AG04450 (cell line): ENCODE results near the gene IFIT2. TPM values are rescaled to one million over a fixed set of nuclear protein-coding genes. Genes with fewer than 3 reads are reported as not detected.
"Not testable (repeated sequence)": the region's sequence is repeated elsewhere in the genome, so short reads cannot be mapped to it uniquely, and the experiment has no call there.

Source experiments
- CTCF ChIA-PET: fragments of 300-600, 350-600 bp; formaldehyde crosslinking; extraction: SDS; loops from one replicate; lab custom pipeline; 2022; ENCODE audit warnings: antibody characterized with exemption, inconsistent platforms; lab: Charles Lee
- POLR2A ChIA-PET: fragments of 350-600 bp; formaldehyde crosslinking; extraction: SDS; loops from one replicate; lab custom pipeline; 2021; ENCODE audit warnings: antibody characterized with exemption, inconsistent platforms; lab: Yijun Ruan, JAX
- DNase-seq: peaks from one replicate; pipeline ENCODE4 v3.0.0-alpha.2; 2011; ENCODE audit warnings: low read depth, low spot score
- H3K27ac ChIP-seq: one replicate; pipeline ENCODE4 v1.5.1; 2012; ENCODE audit warnings: low read depth, low read length, control low read depth
- H3K27me3 ChIP-seq: one replicate; pipeline ENCODE4 v1.6.0; 2012; ENCODE audit warnings: low read length; ENCODE audit not compliant: control insufficient read depth, insufficient read depth
- H3K4me3 ChIP-seq: 2 replicates; pipeline ENCODE4 v1.5.1; 2011; ENCODE audit warnings: mild to moderate bottlenecking, low read depth, low read length, control low read depth
- H3K9me3 ChIP-seq: 2 replicates; pipeline ENCODE4 v1.5.1; 2012; ENCODE audit warnings: low read length; ENCODE audit not compliant: control insufficient read depth, insufficient read depth
- polyA plus RNA-seq: library from polyadenylated mRNA; depleted of rRNA; stranded (reverse); fragments of >200 nt; gene quantifications from 2 replicates; pipeline ENCODE4 v1.2.3, GENCODE V29; 2011
- TF ChIP-seq, protein P1 (sequence below): IDR thresholded peaks from 2 replicates; pipeline ENCODE4 v1.5.1; 2011; ENCODE audit warnings: low read depth, low read length, control low read depth, inconsistent platforms

Gene IFIT2
- polyA plus RNA-seq, 1 experiment: 3.8 TPM

DNA sequence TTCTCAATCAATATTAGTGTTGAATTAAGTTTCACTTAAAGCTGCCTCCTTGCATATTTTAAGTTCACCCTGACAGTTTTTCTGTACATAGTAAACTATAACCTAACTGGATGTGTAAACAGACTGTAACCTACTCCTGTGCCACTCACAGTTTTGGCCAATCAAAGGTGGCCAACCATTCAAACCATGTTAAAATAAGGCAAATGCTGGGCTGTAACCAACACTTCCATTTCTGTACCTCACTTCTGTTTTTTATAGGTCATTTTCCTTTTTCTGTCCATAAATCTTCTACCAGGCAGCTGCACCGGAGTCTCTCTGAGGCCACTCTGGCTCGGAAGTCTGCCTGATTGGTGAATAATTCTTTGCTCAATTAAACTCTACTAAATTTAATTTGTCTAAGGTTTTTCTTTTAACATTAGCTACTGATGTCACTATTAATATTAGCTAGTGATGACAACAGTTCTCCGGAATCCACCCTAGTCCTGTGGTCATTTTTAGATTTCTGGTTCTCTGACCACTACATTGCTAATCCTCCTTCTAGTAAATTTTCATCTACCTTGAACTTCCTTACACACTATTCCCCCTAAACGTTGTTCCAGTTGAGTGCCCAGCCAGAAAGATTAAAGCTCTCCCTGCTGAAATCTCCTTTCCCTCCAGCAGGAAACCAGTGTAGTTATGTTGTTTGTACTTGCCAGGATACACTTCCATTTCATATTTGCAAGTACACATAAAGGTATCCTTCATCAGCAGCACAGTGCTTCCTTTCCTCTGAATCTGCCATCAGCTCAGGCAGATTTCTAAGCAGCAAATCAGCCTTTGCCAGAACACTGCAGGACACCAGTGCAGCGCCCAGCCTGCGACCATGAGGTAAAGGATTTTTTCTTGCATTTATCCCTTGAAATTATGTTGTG is 18.6 kb upstream of the IFIT2 start:
- Histone ChIP-seq H3K27ac (peak overlapping the region; percentile 84), H3K4me3 (peak overlapping the region; percentile 31; the same call in 1 of the 2 replicates), H3K27me3 (no peaks in the 10 kb centered on the region), H3K9me3 (no peaks in the 10 kb centered on the region)
- no peak for DNase-seq
- ChIA-PET CTCF (interaction anchor here (0.8 to 2.4 kb wide), 3 partner anchors 12 to 136 kb away, joined by 3 to 8 read pairs (median 3); no protein-coding TSS in a partner anchor), POLR2A (interaction anchor here (0.9 kb wide), 2 partner anchors 32 to 91 kb away, joined by 3 read pairs; partner anchors contain the start of gene LIPA)
- TF ChIP-seq, protein P1, sequence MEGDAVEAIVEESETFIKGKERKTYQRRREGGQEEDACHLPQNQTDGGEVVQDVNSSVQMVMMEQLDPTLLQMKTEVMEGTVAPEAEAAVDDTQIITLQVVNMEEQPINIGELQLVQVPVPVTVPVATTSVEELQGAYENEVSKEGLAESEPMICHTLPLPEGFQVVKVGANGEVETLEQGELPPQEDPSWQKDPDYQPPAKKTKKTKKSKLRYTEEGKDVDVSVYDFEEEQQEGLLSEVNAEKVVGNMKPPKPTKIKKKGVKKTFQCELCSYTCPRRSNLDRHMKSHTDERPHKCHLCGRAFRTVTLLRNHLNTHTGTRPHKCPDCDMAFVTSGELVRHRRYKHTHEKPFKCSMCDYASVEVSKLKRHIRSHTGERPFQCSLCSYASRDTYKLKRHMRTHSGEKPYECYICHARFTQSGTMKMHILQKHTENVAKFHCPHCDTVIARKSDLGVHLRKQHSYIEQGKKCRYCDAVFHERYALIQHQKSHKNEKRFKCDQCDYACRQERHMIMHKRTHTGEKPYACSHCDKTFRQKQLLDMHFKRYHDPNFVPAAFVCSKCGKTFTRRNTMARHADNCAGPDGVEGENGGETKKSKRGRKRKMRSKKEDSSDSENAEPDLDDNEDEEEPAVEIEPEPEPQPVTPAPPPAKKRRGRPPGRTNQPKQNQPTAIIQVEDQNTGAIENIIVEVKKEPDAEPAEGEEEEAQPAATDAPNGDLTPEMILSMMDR: no peak

DNA sequence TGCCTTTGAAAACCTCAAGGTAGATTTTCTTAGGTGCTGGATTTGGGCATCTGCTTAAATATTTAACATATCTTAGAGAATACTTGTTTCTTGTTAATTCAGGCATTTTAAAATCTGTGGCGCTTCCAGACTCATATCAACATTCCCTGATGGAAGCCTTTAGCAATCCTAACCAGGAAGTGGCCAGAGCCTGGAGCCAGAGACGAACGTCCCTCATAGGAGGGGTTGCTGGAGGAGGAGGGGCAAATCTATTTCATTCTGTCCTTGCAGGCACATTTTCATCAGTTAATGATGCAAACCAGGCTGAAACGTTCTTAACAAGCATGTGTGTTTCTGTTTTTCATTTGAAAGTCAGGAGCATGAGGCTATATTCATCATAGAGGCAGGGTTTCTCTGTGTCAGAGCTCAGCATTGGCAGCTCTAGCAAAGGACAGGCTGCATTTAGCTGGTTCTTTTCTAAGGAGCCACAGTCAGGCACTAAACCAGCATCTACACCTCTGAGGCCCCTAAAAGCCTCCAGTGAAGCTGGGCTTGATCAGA is 17.8 kb upstream of the IFIT2 start:
- no peaks in the 10 kb centered on the region for H3K27me3 ChIP-seq
- H3K9me3 ChIP-seq: no peaks in the 10 kb centered on the region
- ChIA-PET POLR2A (interaction anchor here (0.9 kb wide), 1 partner anchor 32 kb away, joined by 3 read pairs; the partner anchor contains the start of gene LIPA), CTCF (interaction anchor here (0.8 to 2.4 kb wide), 3 partner anchors 11 to 135 kb away, joined by 3 to 8 read pairs (median 3); no protein-coding TSS in a partner anchor)
- no peak for DNase-seq
- peak overlapping the region; percentile 84 for H3K27ac ChIP-seq
- TF ChIP-seq, protein P1: no peak
- H3K4me3 ChIP-seq: peak overlapping the region; percentile 31; the same call in 1 of the 2 replicates

DNA sequence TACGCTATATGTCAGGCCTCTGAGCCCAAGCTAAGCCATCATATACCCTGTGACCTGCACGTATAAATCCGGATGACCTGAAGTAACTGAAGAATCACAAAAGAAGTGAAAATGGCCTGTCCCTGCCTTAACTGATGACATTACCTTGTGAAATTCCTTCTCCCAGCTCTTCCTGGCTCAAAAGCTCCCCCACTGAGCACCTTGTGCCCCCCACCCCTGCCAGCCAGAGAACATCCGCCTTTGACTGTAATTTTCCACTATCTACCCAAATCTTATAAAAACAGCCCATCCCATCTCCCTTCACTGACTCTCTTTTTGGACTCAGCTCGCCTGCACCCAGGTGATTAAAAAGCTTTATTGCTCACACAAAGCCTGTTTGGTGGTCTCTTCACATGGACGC is 17.1 kb upstream of the IFIT2 start:
- DNase-seq, POLR2A ChIA-PET, H3K27me3 ChIP-seq, H3K4me3 ChIP-seq, H3K9me3 ChIP-seq: not testable (repeated sequence)
- CTCF ChIA-PET: interaction anchor here (2.4 kb wide), 1 partner anchor 84 kb away, joined by 8 read pairs; no protein-coding TSS in a partner anchor
- peak overlapping the region; percentile 57 for H3K27ac ChIP-seq

DNA sequence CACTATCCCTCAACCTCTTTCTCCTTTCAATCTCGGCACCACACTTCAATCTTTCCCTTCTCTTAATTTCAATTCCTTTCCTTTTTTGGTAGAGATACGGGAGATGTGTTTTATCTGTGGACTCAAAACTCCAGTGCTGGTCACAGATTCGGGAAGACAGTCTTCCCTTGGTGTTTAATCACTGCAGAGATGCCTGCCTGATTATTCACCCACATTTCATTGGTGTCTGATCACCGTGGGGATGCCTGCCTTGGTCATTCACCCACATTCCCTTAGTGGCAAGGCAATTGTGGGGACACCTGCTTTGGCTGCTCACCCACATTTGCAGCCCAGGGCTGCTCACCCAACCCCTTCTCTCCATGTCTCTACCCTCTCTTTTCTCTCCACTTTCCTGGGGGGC is 16.5 kb upstream of the IFIT2 start:
- H3K27me3 ChIP-seq, H3K27ac ChIP-seq, H3K4me3 ChIP-seq, POLR2A ChIA-PET, H3K9me3 ChIP-seq, DNase-seq: not testable (repeated sequence)
- CTCF ChIA-PET: interaction anchor here (2.4 kb wide), 1 partner anchor 84 kb away, joined by 8 read pairs; no protein-coding TSS in a partner anchor

DNA sequence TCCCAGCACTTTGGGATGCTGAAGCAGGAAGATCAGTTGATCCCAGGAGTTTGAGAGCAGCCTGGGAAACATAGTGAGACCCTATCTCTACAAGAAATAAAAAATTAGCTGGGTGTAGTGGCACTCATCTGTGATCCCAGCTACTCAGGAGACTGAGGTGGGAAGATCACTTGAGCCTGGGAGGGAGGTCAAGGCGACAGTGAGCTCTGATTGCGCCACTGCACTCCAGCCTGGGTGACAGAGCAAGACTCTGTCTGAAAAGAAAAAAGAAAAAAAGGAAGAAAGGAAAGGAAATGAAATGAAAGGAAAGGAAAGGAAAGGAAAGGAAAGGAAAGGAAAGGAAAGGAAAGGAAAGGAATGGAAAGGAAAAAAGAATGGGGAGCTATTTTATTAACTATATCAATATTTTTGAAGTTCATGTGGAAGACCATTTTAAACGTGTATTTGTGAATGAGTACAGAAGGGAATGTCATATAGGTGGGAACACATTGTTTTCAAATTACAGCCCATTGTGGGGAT is 7.1 kb upstream of the IFIT2 start:
- no peaks in the 10 kb centered on the region for H3K9me3 ChIP-seq
- no peak overlapping the region for H3K4me3 ChIP-seq
- TF ChIP-seq, protein P1: no peak
- ChIA-PET POLR2A (interaction anchor here (2.0 kb wide), 1 partner anchor 57 kb away, joined by 8 read pairs; no protein-coding TSS in a partner anchor), CTCF (interaction anchor here (1.0 to 2.1 kb wide), 2 partner anchors 11 to 74 kb away, joined by 3 to 14 read pairs; no protein-coding TSS in a partner anchor)
- H3K27me3 ChIP-seq: no peaks in the 10 kb centered on the region
- no peak overlapping the region for H3K27ac ChIP-seq
- DNase-seq: no peak
